Ishikawa (cell line): ENCODE measurements around the gene TIAM2.

Experiments
- CEBPB ChIP-seq: IDR thresholded peaks from 2 replicates; pipeline ENCODE4 v1.6.1; 2012
- EP300 ChIP-seq: IDR thresholded peaks from 2 replicates; pipeline ENCODE4 v1.6.1; 2012; ENCODE audit warnings: borderline replicate concordance
- FOXM1 ChIP-seq: IDR thresholded peaks from 2 replicates; pipeline ENCODE4 v1.6.1; 2012; ENCODE audit warnings: low read depth, borderline replicate concordance
- RAD21 ChIP-seq: IDR thresholded peaks from 2 replicates; pipeline ENCODE4 v1.6.1; 2012; ENCODE audit warnings: low read depth
- TAF1 ChIP-seq: IDR thresholded peaks from 2 replicates; pipeline ENCODE4 v1.6.1; 2012; ENCODE audit warnings: low read depth, mild to moderate bottlenecking
- TEAD4 ChIP-seq: IDR thresholded peaks from 2 replicates; pipeline ENCODE4 v1.6.1; 2012
- YY1 ChIP-seq: IDR thresholded peaks from 2 replicates; pipeline ENCODE4 v1.6.1; 2012; ENCODE audit warnings: low read depth
- ZBTB7A ChIP-seq: IDR thresholded peaks from 2 replicates; pipeline ENCODE4 v1.6.1; 2012; ENCODE audit warnings: low read depth
- TF ChIP-seq, protein P1 (sequence below): IDR thresholded peaks from 2 replicates; pipeline ENCODE4 v1.6.1; 2012; ENCODE audit warnings: low read depth, mild to moderate bottlenecking
- TF ChIP-seq, protein P2 (sequence below): IDR thresholded peaks from 2 replicates; pipeline ENCODE4 v1.6.1; 2012

- TF ChIP-seq EP300, result no peak
- TF ChIP-seq ZBTB7A, result no peak
- no peak for TF ChIP-seq RAD21
- TF ChIP-seq YY1, result no peak
- TF ChIP-seq TEAD4, result no peak
- TF ChIP-seq FOXM1, result no peak
- TF ChIP-seq, protein P1, sequence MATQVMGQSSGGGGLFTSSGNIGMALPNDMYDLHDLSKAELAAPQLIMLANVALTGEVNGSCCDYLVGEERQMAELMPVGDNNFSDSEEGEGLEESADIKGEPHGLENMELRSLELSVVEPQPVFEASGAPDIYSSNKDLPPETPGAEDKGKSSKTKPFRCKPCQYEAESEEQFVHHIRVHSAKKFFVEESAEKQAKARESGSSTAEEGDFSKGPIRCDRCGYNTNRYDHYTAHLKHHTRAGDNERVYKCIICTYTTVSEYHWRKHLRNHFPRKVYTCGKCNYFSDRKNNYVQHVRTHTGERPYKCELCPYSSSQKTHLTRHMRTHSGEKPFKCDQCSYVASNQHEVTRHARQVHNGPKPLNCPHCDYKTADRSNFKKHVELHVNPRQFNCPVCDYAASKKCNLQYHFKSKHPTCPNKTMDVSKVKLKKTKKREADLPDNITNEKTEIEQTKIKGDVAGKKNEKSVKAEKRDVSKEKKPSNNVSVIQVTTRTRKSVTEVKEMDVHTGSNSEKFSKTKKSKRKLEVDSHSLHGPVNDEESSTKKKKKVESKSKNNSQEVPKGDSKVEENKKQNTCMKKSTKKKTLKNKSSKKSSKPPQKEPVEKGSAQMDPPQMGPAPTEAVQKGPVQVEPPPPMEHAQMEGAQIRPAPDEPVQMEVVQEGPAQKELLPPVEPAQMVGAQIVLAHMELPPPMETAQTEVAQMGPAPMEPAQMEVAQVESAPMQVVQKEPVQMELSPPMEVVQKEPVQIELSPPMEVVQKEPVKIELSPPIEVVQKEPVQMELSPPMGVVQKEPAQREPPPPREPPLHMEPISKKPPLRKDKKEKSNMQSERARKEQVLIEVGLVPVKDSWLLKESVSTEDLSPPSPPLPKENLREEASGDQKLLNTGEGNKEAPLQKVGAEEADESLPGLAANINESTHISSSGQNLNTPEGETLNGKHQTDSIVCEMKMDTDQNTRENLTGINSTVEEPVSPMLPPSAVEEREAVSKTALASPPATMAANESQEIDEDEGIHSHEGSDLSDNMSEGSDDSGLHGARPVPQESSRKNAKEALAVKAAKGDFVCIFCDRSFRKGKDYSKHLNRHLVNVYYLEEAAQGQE, result no peak
- TF ChIP-seq CEBPB, result no peak
- TF ChIP-seq TAF1, result no peak
- TF ChIP-seq, protein P2, sequence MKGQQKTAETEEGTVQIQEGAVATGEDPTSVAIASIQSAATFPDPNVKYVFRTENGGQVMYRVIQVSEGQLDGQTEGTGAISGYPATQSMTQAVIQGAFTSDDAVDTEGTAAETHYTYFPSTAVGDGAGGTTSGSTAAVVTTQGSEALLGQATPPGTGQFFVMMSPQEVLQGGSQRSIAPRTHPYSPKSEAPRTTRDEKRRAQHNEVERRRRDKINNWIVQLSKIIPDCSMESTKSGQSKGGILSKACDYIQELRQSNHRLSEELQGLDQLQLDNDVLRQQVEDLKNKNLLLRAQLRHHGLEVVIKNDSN, result no peak
Observed at GRCh38 chr6:155272353-155273232, 277.5 kb downstream of the TIAM2 start.
